ENCODE data around the gene CALML5.

DNA sequence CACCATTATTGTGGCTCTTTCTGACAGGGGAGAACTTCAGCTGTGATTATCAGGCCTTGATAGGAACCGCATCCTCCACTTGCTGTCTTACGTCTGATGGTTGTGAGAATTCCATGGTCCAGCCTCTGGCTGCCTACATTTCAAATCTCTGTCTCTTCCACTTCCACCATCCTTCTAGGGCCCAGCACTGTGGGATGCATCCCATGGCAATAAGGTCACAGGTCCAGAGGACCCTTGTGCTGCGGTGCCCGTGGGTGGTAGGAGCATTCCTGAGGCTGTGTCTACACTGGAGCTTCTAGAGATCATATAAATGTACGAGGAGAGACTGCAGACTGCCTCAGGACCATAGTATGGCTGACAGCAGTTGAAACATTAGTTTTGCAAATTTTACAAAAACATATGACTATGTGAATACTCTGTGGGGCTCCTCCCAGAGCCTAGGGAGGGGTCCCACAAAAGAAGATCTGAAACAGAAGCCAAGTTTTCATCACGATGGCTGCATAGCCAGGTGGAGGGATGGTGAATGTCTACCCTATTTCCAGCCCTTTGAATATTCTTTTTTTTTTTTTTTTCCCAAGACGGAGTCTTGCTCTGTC, 37.2 kb upstream of the CALML5 start:
- TF ChIP-seq, protein P1, sequence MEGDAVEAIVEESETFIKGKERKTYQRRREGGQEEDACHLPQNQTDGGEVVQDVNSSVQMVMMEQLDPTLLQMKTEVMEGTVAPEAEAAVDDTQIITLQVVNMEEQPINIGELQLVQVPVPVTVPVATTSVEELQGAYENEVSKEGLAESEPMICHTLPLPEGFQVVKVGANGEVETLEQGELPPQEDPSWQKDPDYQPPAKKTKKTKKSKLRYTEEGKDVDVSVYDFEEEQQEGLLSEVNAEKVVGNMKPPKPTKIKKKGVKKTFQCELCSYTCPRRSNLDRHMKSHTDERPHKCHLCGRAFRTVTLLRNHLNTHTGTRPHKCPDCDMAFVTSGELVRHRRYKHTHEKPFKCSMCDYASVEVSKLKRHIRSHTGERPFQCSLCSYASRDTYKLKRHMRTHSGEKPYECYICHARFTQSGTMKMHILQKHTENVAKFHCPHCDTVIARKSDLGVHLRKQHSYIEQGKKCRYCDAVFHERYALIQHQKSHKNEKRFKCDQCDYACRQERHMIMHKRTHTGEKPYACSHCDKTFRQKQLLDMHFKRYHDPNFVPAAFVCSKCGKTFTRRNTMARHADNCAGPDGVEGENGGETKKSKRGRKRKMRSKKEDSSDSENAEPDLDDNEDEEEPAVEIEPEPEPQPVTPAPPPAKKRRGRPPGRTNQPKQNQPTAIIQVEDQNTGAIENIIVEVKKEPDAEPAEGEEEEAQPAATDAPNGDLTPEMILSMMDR (IDR thresholded peaks at IDR 0.05) = no peak
- TF ChIP-seq POLR2A (IDR thresholded peaks at IDR 0.05) (no peak), POLR2AphosphoS5 (IDR thresholded peaks at IDR 0.05) (no peak)

Data from breast epithelium (tissue), 3 donors.